ENCODE data around the gene ACVR2B. TPM values are rescaled to one million over a fixed set of nuclear protein-coding genes. Genes with fewer than 3 reads are reported as not detected.
A peak's percentile ranks its signal among the peaks of the same experiment; 100 is the strongest.

ACVR2B gene
- total and polyA plus RNA-seq, 2 experiments from 2014 or later, result 9.0 to 15.4 TPM

GRCh38 chr3:38477839-38478450 is 24.3 kb downstream of the ACVR2B start:
- Histone ChIP-seq H3K4me3 (no peak overlapping the region), H3K9me3 (ENCODE audit: low read depth) (no peaks in the 10 kb centered on the region), H3K9me2 (replicated peaks; ENCODE audit: insufficient read depth) (no peaks in the 10 kb centered on the region), H3K27ac (no peak overlapping the region), H3K4me2 (no peak overlapping the region), H3K36me3 (replicated peaks; ENCODE audit: insufficient read depth, low read depth) (no peaks in the 10 kb centered on the region), H3K4me1 (ENCODE audit: insufficient read depth) (no peaks in the 10 kb centered on the region), H4K20me1 (ENCODE audit: insufficient read depth, poor library complexity, severe bottlenecking) (peaks cover 30% of the 10 kb centered on the region), H3K27me3 (no peaks in the 10 kb centered on the region), H3K79me2 (peaks cover 36% of the 10 kb centered on the region), H2AFZ (no peak overlapping the region)
- DNase-seq (ENCODE audit: low spot score), result no peak
- 94% methylated on average over 14 of the region's 15 CpGs for WGBS (ENCODE audit: low lambda C conversion rate, missing lambda C conversion rate)
- TF ChIP-seq EZH2phosphoT487 (IDR thresholded peaks at IDR 0.05; ENCODE audit: low read depth, severe bottlenecking, unreplicated experiment) (no peak), EZH2 (IDR thresholded peaks at IDR 0.05; ENCODE audit: borderline replicate concordance) (no peak), CTCF (IDR thresholded peaks at IDR 0.05; ENCODE audit: poor library complexity) (no peak)

GRCh38 chr3:38478901-38479300 is 25.2 kb downstream of the ACVR2B start:
- peaks cover 26% of the 10 kb centered on the region for H3K79me2 ChIP-seq
- H2AFZ ChIP-seq, result no peak overlapping the region
- peaks cover 20% of the 10 kb centered on the region for H4K20me1 ChIP-seq (ENCODE audit: insufficient read depth, poor library complexity, severe bottlenecking)
- H3K4me3 ChIP-seq, result no peak overlapping the region
- DNase-seq (ENCODE audit: low spot score), result no peak
- WGBS (ENCODE audit: low lambda C conversion rate, missing lambda C conversion rate), result 93% methylated on average over 9 of the region's 9 CpGs
- H3K36me3 ChIP-seq (replicated peaks; ENCODE audit: insufficient read depth, low read depth), result no peaks in the 10 kb centered on the region
- TF ChIP-seq EZH2phosphoT487 (IDR thresholded peaks at IDR 0.05; ENCODE audit: low read depth, severe bottlenecking, unreplicated experiment) (no peak), CTCF (IDR thresholded peaks at IDR 0.05; ENCODE audit: poor library complexity) (no peak), EZH2 (IDR thresholded peaks at IDR 0.05; ENCODE audit: borderline replicate concordance) (no peak)
- no peak overlapping the region for H3K27ac ChIP-seq
- no peaks in the 10 kb centered on the region for H3K9me3 ChIP-seq (ENCODE audit: low read depth)
- no peaks in the 10 kb centered on the region for H3K9me2 ChIP-seq (replicated peaks; ENCODE audit: insufficient read depth)
- no peaks in the 10 kb centered on the region for H3K27me3 ChIP-seq
- no peaks in the 10 kb centered on the region for H3K4me1 ChIP-seq (ENCODE audit: insufficient read depth)
- no peak overlapping the region for H3K4me2 ChIP-seq

GRCh38 chr3:38479431-38480092 is 25.9 kb downstream of the ACVR2B start:
- no peak overlapping the region for H2AFZ ChIP-seq
- H3K4me1 ChIP-seq (ENCODE audit: insufficient read depth), result no peaks in the 10 kb centered on the region
- peaks cover 20% of the 10 kb centered on the region for H3K79me2 ChIP-seq
- DNase-seq (ENCODE audit: low spot score), result peak; percentile 83
- 80% methylated on average over 10 of the region's 10 CpGs for WGBS (ENCODE audit: low lambda C conversion rate, missing lambda C conversion rate)
- H3K27me3 ChIP-seq, result no peaks in the 10 kb centered on the region
- H3K4me2 ChIP-seq, result no peak overlapping the region
- H3K36me3 ChIP-seq (replicated peaks; ENCODE audit: insufficient read depth, low read depth), result no peaks in the 10 kb centered on the region
- H3K4me3 ChIP-seq, result no peak overlapping the region
- no peaks in the 10 kb centered on the region for H3K9me2 ChIP-seq (replicated peaks; ENCODE audit: insufficient read depth)
- no peak overlapping the region for H3K27ac ChIP-seq
- peaks cover 15% of the 10 kb centered on the region for H4K20me1 ChIP-seq (ENCODE audit: insufficient read depth, poor library complexity, severe bottlenecking)
- no peaks in the 10 kb centered on the region for H3K9me3 ChIP-seq (ENCODE audit: low read depth)
- TF ChIP-seq CTCF (IDR thresholded peaks at IDR 0.05; ENCODE audit: poor library complexity) (peak; percentile 86), EZH2phosphoT487 (IDR thresholded peaks at IDR 0.05; ENCODE audit: low read depth, severe bottlenecking, unreplicated experiment) (no peak), EZH2 (IDR thresholded peaks at IDR 0.05; ENCODE audit: borderline replicate concordance) (no peak)

Data from hepatocyte (in vitro differentiated cells).